Ovary (tissue), 10 donors: ENCODE measurements around the gene TRMU. TPM values are rescaled to one million over a fixed set of nuclear protein-coding genes. Genes with fewer than 3 reads are reported as not detected.
A peak's percentile ranks its signal among the peaks of the same experiment; 100 is the strongest.

ENCODE experiments used
- DNase-seq, 5 donors: peaks; one replicate each; pipeline ENCODE4 v3.0.0-alpha.2; 2019 to 2020
- H3K27ac ChIP-seq, 2 donors: fragments of 200-600 bp; one replicate each; pipeline versions ENCODE4 v1.5.1 to v1.8.0; 2019 to 2022
- H3K27me3 ChIP-seq: fragments of 200-600 bp; one replicate; pipeline ENCODE4 v1.8.0; 2022
- H3K36me3 ChIP-seq: fragments of 200-600 bp; sonication (generic); one replicate; pipeline ENCODE4 v1.5.1; 2019
- H3K4me1 ChIP-seq: one replicate; pipeline ENCODE4 v1.8.1; 2013; ENCODE audit warnings: mild to moderate bottlenecking, moderate library complexity; ENCODE audit not compliant: insufficient read depth
- H3K4me3 ChIP-seq: fragments of 200-600 bp; sonication (generic); one replicate; pipeline ENCODE4 v1.5.1; 2017
- H3K9me3 ChIP-seq, 2 donors: fragments of 200-600 bp in 1 of 2; sonication (generic) in 1 of 2; one replicate each; pipeline versions ENCODE4 v1.5.1 to v1.8.1; 2013 to 2019; ENCODE audit warnings: mild to moderate bottlenecking in 1 of 2, moderate library complexity in 1 of 2
- EP300 ChIP-seq: sonication (generic); formaldehyde crosslinking; IDR thresholded peaks from one replicate; pipeline ENCODE4 v1.6.1; 2017; ENCODE audit warnings: antibody characterized with exemption
- POLR2A ChIP-seq: fragments of 450-650 bp; IDR thresholded peaks from one replicate; pipeline ENCODE4 v1.6.1; 2017; ENCODE audit warnings: antibody characterized with exemption, mild to moderate bottlenecking, moderate library complexity
- WGBS, 3 donors: extraction: QIAGEN DNeasy Blood & Tissue Kit in 1 of 3; methylation state at CpG; one replicate each; pipeline versions ENCODE4 v1.1.5 to v1.1.7; 2013 to 2017; 5-methylcytosine and 5-hydroxymethylcytosine counted together
- intact Hi-C, 4 donors: fragments of 100-400 bp; cut with DNase I; formaldehyde crosslinking; loops; one replicate each; pipeline versions ENCODE4 v1.11.0 to v1.15.1; 2022 to 2023
- long read RNA-seq, 3 donors: library from polyadenylated mRNA in 2 of 3; unstranded in 2 of 3; transcript quantifications; one replicate each; pipeline ENCODE4 v2.0.0 and lab custom pipeline, GENCODE V29; 2021 to 2026
- polyA plus RNA-seq, 2 donors: library from polyadenylated mRNA; stranded (reverse); fragments of 200-250 nt in 1 of 2; fragments of 350-450 nt in 1 of 2; fragmentation: Illumina TruSeq in 1 of 2; extraction: RNeasy Lipid Tissue Mini Kit (QIAGEN cat#74804) in 1 of 2; gene quantifications; one replicate each; pipeline ENCODE4 v1.2.3, GENCODE V29; 2013 to 2014
- total RNA-seq, 7 donors: library from RNA; depleted of rRNA in 2 of 7; stranded (reverse); fragments of >200 nt in 2 of 7; fragmentation: NEBNext Ultra II Directional in 3 of 7; extraction: Animal tissue kit (Norgen Biotek cat#: 25700) in 3 of 7; gene quantifications; one replicate each; pipeline versions ENCODE4 v1.1.0 to v1.2.4, GENCODE V29; 2016 to 2023
- TF ChIP-seq, protein P1 (sequence below), 3 donors: fragments of 450-650 bp in 2 of 3; fragments of 200-600 bp in 1 of 3; IDR thresholded peaks; one replicate each; pipeline versions ENCODE4 v1.5.1 to v1.8.0; 2016 to 2022; ENCODE audit warnings: antibody characterized with exemption in 3 of 3, mild to moderate bottlenecking in 1 of 3
- donor health status: DM: no; HTN: no; CAD: no; lungs with moderate emphysema.
- donor health status: DM: no; HTN: no; CAD: no.
- donor health status: Bipolar disorder and iron deficiency.
- donor health status: DM: yes; HTN: yes; CAD: no.
- donor health status: DM: no; HTN: no; CAD: no.
- donor health status: DM: yes; HTN: yes; CAD: no.

The TRMU gene, protein sequence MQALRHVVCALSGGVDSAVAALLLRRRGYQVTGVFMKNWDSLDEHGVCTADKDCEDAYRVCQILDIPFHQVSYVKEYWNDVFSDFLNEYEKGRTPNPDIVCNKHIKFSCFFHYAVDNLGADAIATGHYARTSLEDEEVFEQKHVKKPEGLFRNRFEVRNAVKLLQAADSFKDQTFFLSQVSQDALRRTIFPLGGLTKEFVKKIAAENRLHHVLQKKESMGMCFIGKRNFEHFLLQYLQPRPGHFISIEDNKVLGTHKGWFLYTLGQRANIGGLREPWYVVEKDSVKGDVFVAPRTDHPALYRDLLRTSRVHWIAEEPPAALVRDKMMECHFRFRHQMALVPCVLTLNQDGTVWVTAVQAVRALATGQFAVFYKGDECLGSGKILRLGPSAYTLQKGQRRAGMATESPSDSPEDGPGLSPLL
- total RNA-seq (10 to 100 TPM; 18.2 to 35.0 (median 31.7) TPM), polyA plus RNA-seq (10 to 100 TPM; 15.2 to 29.1 TPM)
- long read RNA-seq, donor 1, transcript TRMU-205 (10 exons, 1,775 nt): minor isoform, 7 of 140 reads
- long read RNA-seq, donor 1, transcript TRMU-203 (10 exons, 1,830 nt): minor isoform, 8 of 140 reads
- long read RNA-seq, donor 1, transcript TRMU-202 (10 exons, 1,381 nt): minor isoform, 6 of 140 reads
- long read RNA-seq, donor 1, transcript TRMU-201 (11 exons, 1,940 nt): major isoform, 32 of 140 reads
- long read RNA-seq, donor 1, partial matches to known transcripts: 29 of 140 reads
- long read RNA-seq, donor 1, other reads (novel, unspliced or antisense): 44 of 140 reads
- long read RNA-seq, donor 2, partial matches to known transcripts: 0 of 8 reads
- long read RNA-seq, donor 2, other reads (novel, unspliced or antisense): 0 of 8 reads
- long read RNA-seq, donor 3, transcript TRMU-201 (11 exons, 1,940 nt): major isoform, 5 of 67 reads
- long read RNA-seq, donor 3, partial matches to known transcripts: 12 of 67 reads
- long read RNA-seq, donor 3, other reads (novel, unspliced or antisense): 32 of 67 reads

DNA sequence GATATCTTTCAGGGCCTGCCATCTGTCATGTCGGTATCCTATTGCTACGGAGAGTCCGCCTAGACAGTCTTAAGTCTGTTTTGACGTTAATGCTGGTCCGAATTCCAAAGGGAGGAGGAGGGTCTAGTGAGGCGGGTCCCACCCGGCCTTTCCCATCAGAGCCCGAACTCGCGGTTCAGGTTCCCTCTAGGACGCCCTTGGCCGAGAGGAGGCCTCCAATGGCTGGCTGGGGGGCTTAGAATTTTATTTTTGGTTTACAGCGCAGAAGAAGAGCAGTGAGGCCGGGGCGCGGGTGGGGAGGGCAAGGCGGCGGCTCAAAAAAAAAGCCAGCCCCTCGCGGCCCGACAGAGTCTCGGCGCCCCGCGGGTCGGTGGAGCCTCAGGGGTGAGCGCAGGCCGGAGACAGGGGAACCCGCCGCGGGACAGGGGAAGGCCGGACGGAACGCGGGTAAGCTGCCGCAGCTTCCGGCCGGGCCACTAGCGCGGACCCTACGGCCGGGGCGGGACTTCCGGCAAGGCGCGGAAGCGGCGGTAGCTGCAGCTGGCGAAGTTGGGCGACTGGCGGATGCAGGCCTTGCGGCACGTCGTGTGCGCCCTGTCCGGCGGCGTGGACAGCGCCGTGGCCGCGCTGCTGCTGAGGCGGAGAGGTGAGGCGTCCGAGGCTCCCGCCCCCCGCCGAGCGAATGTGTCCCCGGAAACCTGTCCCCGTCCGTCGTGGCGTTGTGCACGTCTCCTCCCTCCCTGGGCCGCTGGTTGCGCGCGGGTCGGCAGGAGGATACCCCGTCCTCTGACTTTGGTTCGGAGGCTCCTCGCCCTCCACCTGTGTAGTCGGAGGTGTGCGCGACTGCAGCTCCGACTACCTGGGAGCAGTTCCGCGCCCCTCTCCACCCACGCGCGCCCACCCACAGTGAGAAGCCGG lies at the start of gene TRMU:
TRMU (plus strand) TSS at position 514 of the 918 bp plus-strand sequence; CDS start at position 565, 51 bp downstream.
- peak within 1 kb of the TSS; percentile 9 to 90 for H3K27ac ChIP-seq
- H3K9me3 ChIP-seq: no peaks in the 10 kb centered on the region
- intact Hi-C loops: no loop called here
- no peaks in the 10 kb centered on the region for H3K36me3 ChIP-seq
- TF ChIP-seq EP300 (no peak), POLR2A (peak; percentile 53)
- TF ChIP-seq, protein P1, sequence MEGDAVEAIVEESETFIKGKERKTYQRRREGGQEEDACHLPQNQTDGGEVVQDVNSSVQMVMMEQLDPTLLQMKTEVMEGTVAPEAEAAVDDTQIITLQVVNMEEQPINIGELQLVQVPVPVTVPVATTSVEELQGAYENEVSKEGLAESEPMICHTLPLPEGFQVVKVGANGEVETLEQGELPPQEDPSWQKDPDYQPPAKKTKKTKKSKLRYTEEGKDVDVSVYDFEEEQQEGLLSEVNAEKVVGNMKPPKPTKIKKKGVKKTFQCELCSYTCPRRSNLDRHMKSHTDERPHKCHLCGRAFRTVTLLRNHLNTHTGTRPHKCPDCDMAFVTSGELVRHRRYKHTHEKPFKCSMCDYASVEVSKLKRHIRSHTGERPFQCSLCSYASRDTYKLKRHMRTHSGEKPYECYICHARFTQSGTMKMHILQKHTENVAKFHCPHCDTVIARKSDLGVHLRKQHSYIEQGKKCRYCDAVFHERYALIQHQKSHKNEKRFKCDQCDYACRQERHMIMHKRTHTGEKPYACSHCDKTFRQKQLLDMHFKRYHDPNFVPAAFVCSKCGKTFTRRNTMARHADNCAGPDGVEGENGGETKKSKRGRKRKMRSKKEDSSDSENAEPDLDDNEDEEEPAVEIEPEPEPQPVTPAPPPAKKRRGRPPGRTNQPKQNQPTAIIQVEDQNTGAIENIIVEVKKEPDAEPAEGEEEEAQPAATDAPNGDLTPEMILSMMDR (IDR thresholded peaks at IDR 0.05): peak in 1 of 3 donors; percentile 6
- no peaks in the 10 kb centered on the region for H3K27me3 ChIP-seq
- peak within 1 kb of the TSS; percentile 77 for H3K4me3 ChIP-seq
- DNase-seq: peak; percentile 81 to 92 (median 86)
- H3K4me1 ChIP-seq: peaks cover 2% of the 10 kb centered on the region
- 0 to 1% (median 1%) methylated on average over 50 to 93 of the region's 93 CpGs for WGBS, 3 donors

DNA sequence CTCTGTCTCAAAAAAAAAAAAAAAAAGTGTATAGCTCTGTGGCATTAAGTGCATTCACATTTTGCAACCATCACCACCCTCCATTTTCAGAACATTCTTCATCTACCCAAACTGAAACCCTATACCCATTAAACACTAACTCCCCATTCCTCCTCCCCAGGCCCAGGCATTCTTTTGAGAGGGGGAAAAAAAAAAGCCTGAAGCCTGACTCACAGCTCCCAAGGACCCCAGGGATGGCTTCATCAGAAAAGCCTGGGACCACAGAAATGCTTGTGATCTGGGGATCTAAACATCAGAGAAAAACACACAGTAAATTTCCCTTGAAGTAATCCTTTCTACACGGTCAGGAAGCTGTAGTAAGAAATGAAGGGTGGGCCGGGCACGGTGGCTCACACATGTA lies 49.5 kb upstream of the TRMU start:
- WGBS, 3 donors: 86 to 92% (median 88%) methylated on average over 3 of the region's 3 CpGs
- no peak for TF ChIP-seq POLR2A
- TF ChIP-seq EP300: no peak
- TF ChIP-seq, protein P1 (IDR thresholded peaks at IDR 0.05): no peak

DNA sequence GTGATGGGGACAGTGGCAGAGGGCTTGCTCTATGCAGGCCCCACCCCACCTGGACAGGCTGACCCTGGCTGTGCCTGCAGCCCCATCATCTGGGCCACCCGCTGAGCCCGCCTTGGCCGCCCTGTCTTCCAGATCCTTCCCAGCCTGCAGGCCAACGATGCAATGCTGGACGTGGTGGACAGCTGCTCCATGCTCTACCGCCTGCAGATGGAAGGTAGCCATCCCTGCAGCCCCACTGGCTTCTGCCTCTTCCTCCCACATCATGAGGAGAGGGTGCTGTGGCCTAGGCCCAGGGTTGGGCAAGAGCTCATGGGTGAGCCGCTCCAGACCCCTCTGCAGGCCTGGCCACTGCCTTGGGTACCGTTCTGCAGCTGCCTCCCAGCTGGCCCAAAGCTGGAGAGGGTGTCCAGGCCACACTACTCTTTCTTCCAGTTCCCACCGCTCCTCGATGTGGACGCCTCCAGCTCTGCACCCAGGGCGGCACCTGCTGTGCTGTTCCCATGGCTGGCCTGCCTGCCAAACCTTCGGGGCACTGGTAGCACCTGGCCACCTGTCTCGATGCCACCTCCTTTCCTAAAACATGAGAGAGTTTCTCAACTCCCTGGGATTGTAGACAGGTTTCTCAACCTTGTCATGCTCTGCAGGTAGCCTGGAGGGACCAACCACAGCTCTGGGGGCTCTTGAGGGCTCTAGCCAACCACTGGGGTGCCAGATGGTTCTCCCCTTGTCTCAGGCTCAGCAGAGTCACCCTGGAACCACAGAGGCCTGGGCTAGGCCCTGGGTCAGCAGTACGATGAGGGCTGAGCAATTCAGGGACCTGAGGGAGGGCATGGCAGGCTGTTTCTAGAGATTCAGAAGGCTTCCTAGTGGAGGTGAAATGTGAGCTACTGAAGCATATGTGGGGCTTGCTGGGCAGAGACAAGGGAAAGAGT lies 48.3 kb upstream of the TRMU start:
- no peaks in the 10 kb centered on the region for H3K27me3 ChIP-seq
- no peaks in the 10 kb centered on the region for H3K9me3 ChIP-seq
- H3K36me3 ChIP-seq: no peaks in the 10 kb centered on the region
- no peaks in the 10 kb centered on the region for H3K4me1 ChIP-seq
- TF ChIP-seq POLR2A (no peak), EP300 (no peak)
- TF ChIP-seq, protein P1 (IDR thresholded peaks at IDR 0.05): no peak
- WGBS, 3 donors: 89 to 92% (median 89%) methylated on average over 15 of the region's 15 CpGs
- no peak for DNase-seq
- H3K27ac ChIP-seq: no peak overlapping the region
- intact Hi-C loops: no loop called here
- no peak overlapping the region for H3K4me3 ChIP-seq

More for the DNA sequence above, 49.5 kb upstream of the TRMU start:
- Histone ChIP-seq H3K4me3 (no peak overlapping the region), H3K27me3 (no peaks in the 10 kb centered on the region), H3K27ac (no peak overlapping the region), H3K9me3 (no peaks in the 10 kb centered on the region), H3K4me1 (no peaks in the 10 kb centered on the region), H3K36me3 (no peaks in the 10 kb centered on the region)
- intact Hi-C loops: no loop called here
- no peak for DNase-seq
